Fibroblast of lung (primary cell): ENCODE data around the gene C20orf96.

Experiments used
- CTCF ChIP-seq, 2 donors: IDR thresholded peaks in 1 of 2; conservative IDR thresholded peaks in 1 of 2; 1 replicate in 1 of 2; 2 replicates in 1 of 2; pipeline ENCODE4 v1.5.1; 2011 to 2012; ENCODE audit warnings: low read length in 2 of 2, control low read depth in 1 of 2, inconsistent platforms in 1 of 2, low read depth in 1 of 2, mild to moderate bottlenecking in 1 of 2
- EZH2 ChIP-seq: IDR thresholded peaks from 2 replicates; pipeline ENCODE4 v1.5.1; 2012; ENCODE audit warnings: low read length, control low read depth, mild to moderate bottlenecking; ENCODE audit errors: missing control alignments

GRCh38 chr20:310645-311044 lies 20.1 kb upstream of the C20orf96 start:
- TF ChIP-seq EZH2 (no peak), CTCF (conservative IDR thresholded peaks at IDR 0.05 in 1 of 2, IDR thresholded peaks at IDR 0.05 in 1 of 2; ENCODE audit: low read depth in 1 of 2, low read length in 2 of 2) (no peak)
